Measurements from ENCODE around the gene CTSK. TPM values are rescaled to one million over a fixed set of nuclear protein-coding genes. Genes with fewer than 3 reads are reported as not detected.

Gene CTSK
- polyA plus RNA-seq, 1 of the 3 experiments (the other 2 are of a cell fraction): 6.3 TPM

DNA sequence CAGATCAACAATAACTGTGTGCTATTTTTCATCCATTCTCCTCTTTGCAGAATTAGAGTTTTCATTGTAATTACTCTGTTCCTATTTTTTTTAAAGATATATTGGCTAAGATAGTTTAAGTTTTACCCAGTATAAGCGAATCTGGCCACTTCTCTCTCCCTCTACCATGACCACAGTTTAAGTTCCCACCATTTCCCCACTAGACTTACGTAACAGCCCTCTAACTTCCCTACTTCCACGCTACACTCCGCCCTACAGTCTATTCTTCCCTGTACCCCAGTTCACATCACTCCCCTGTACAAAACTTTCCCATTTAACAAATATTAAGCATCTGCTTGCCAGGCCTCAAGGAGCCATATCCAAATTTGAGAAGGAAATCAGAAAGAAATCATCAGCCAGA, 16.5 kb downstream of the CTSK start:
- no peaks in the 10 kb centered on the region for H3K79me2 ChIP-seq (ENCODE audit: insufficient read depth)
- TF ChIP-seq FOXM1 (IDR thresholded peaks at IDR 0.05; ENCODE audit: low read depth): no peak
- TF ChIP-seq RFX5 (IDR thresholded peaks at IDR 0.05; ENCODE audit: low read length): no peak
- no peak for TF ChIP-seq TAF1 (IDR thresholded peaks at IDR 0.05; ENCODE audit: borderline replicate concordance, low read depth, low read length)
- TF ChIP-seq RAD21 (IDR thresholded peaks at IDR 0.05; ENCODE audit: low read length): no peak
- TF ChIP-seq MXI1 (IDR thresholded peaks at IDR 0.05; ENCODE audit: low read depth, low read length): no peak
- TF ChIP-seq TCF12 (IDR thresholded peaks at IDR 0.05): no peak
- TF ChIP-seq, protein P1, sequence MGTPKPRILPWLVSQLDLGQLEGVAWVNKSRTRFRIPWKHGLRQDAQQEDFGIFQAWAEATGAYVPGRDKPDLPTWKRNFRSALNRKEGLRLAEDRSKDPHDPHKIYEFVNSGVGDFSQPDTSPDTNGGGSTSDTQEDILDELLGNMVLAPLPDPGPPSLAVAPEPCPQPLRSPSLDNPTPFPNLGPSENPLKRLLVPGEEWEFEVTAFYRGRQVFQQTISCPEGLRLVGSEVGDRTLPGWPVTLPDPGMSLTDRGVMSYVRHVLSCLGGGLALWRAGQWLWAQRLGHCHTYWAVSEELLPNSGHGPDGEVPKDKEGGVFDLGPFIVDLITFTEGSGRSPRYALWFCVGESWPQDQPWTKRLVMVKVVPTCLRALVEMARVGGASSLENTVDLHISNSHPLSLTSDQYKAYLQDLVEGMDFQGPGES (IDR thresholded peaks at IDR 0.05; ENCODE audit: low read depth, low read length): no peak
- TF ChIP-seq RCOR1 (IDR thresholded peaks at IDR 0.05; ENCODE audit: low read length): no peak
- no peak for TF ChIP-seq MEF2A (IDR thresholded peaks at IDR 0.05; ENCODE audit: borderline replicate concordance, low read depth)
- TF ChIP-seq GATA2 (CRISPR knock-in tag; IDR thresholded peaks at IDR 0.05): no peak
- TF ChIP-seq, protein P2, sequence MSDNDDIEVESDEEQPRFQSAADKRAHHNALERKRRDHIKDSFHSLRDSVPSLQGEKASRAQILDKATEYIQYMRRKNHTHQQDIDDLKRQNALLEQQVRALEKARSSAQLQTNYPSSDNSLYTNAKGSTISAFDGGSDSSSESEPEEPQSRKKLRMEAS (IDR thresholded peaks at IDR 0.05; ENCODE audit: low read depth): no peak
- no peak for TF ChIP-seq FOXJ3 (CRISPR knock-in tag; IDR thresholded peaks at IDR 0.05)
- no peaks in the 10 kb centered on the region for H3K27me3 ChIP-seq (ENCODE audit: insufficient read depth)
- no peak overlapping the region for H3K27ac ChIP-seq (ENCODE audit: low read depth in 2 of 2, low read length in 1 of 2)
- DNase-seq: no peak
- H3F3A ChIP-seq (replicated peaks; ENCODE audit: insufficient read depth): no peaks in the 10 kb centered on the region
- H3K9me3 ChIP-seq: no peaks in the 10 kb centered on the region
- no peaks in the 10 kb centered on the region for H3K4me1 ChIP-seq (ENCODE audit: control insufficient read depth in 1 of 2, insufficient read depth in 2 of 2, low read depth in 1 of 2, low read length in 1 of 2)
- H2AFZ ChIP-seq (ENCODE audit: low read depth): no peak overlapping the region
- no peaks in the 10 kb centered on the region for H4K20me1 ChIP-seq (ENCODE audit: insufficient read depth)
- H3K4me2 ChIP-seq: no peak overlapping the region
- WGBS (ENCODE audit: low lambda C conversion rate): 94% methylated on average over 4 of the region's 4 CpGs
- H3K36me3 ChIP-seq (replicated peaks in 1 of 2; ENCODE audit: control insufficient read depth in 1 of 2, insufficient read depth in 2 of 2, low read length in 1 of 2): peaks cover 5 to 13% of the 10 kb centered on the region in 2 experiments
- H3K4me3 ChIP-seq (ENCODE audit: low read depth in 2 of 2, low read length in 1 of 2): no peak overlapping the region
- no peaks in the 10 kb centered on the region for H3K9me2 ChIP-seq
- CTCF ChIA-PET: interaction anchor here (1.1 kb wide), 1 partner anchor 21 kb away, joined by 3 read pairs; no protein-coding TSS in a partner anchor
- no peak overlapping the region for H3K9ac ChIP-seq
- POLR2A ChIA-PET: no interaction called here

DNA sequence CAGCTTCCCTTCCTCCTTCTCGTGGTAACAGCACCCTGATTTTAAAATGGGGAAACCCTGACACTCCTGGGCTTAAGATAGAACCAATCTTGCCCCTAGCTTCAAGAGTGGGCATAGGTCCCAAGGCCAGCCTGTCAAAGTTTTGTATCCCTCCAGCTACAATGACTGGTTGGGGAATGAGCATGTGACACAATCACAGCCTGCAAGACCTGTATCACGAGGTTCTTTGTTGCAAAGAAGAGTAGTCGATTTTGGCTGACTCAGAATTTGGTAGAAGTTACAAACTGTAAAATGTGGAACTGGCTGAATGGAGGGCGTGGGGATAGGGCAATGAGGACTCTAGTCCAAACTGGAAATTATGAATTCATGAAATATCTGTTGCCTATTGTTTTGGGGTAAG, 18.7 kb downstream of the CTSK start:
- no peaks in the 10 kb centered on the region for H3K9me2 ChIP-seq
- no peak overlapping the region for H2AFZ ChIP-seq (ENCODE audit: low read depth)
- DNase-seq: no peak
- no peaks in the 10 kb centered on the region for H4K20me1 ChIP-seq (ENCODE audit: insufficient read depth)
- POLR2A ChIA-PET: no interaction called here
- CTCF ChIA-PET: interaction anchor here (1.2 kb wide), 1 partner anchor 9 kb away, joined by 3 read pairs; no protein-coding TSS in a partner anchor
- H3F3A ChIP-seq (replicated peaks; ENCODE audit: insufficient read depth): no peaks in the 10 kb centered on the region
- no peak overlapping the region for H3K9ac ChIP-seq
- no peaks in the 10 kb centered on the region for H3K4me1 ChIP-seq (ENCODE audit: control insufficient read depth in 1 of 2, insufficient read depth in 2 of 2, low read depth in 1 of 2, low read length in 1 of 2)
- 73% methylated on average over 4 of the region's 4 CpGs for WGBS (ENCODE audit: low lambda C conversion rate)
- H3K79me2 ChIP-seq (ENCODE audit: insufficient read depth): no peaks in the 10 kb centered on the region
- H3K36me3 ChIP-seq (replicated peaks in 1 of 2; ENCODE audit: control insufficient read depth in 1 of 2, insufficient read depth in 2 of 2, low read length in 1 of 2): no peaks in the 10 kb centered on the region
- no peaks in the 10 kb centered on the region for H3K9me3 ChIP-seq
- H3K27me3 ChIP-seq (ENCODE audit: insufficient read depth): no peaks in the 10 kb centered on the region
- no peak overlapping the region for H3K27ac ChIP-seq (ENCODE audit: low read depth in 2 of 2, low read length in 1 of 2)
- no peak overlapping the region for H3K4me2 ChIP-seq
- H3K4me3 ChIP-seq (ENCODE audit: low read depth in 2 of 2, low read length in 1 of 2): no peak overlapping the region
- TF ChIP-seq TEAD4 (IDR thresholded peaks at IDR 0.05; ENCODE audit: borderline replicate concordance, insufficient read depth) (no peak), SMC3 (IDR thresholded peaks at IDR 0.05; ENCODE audit: low read depth, low read length) (no peak), NRF1 (IDR thresholded peaks at IDR 0.05; ENCODE audit: low read depth, low read length) (no peak), FOXJ3 (CRISPR knock-in tag; IDR thresholded peaks at IDR 0.05) (no peak), FOSL2 (IDR thresholded peaks at IDR 0.05; ENCODE audit: borderline replicate concordance, low read depth) (no peak), RFX5 (IDR thresholded peaks at IDR 0.05; ENCODE audit: low read length) (no peak)
